ENCODE data around the gene TBCE.

TBCE gene

GRCh38 chr1:235425357-235425756 lies 58.1 kb downstream of the TBCE start:
- Histone ChIP-seq H3K9me3 (no peaks in the 10 kb centered on the region), H3K27me3 (no peaks in the 10 kb centered on the region), H3K4me1 (ENCODE audit: control insufficient read depth in 1 of 2, insufficient read depth in 1 of 2, low read depth in 1 of 2, low read length in 1 of 2) (no peaks in the 10 kb centered on the region), H3K27ac (no peak overlapping the region), H3K4me3 (ENCODE audit: low read depth in 1 of 2, low read length in 1 of 2) (no peak overlapping the region), H3K36me3 (peaks cover 3% of the 10 kb centered on the region)
- TF ChIP-seq CTCF (IDR thresholded peaks at IDR 0.05): no peak

GRCh38 chr1:235426143-235426542 lies 58.9 kb downstream of the TBCE start:
- H3K36me3 ChIP-seq: peaks cover 3% of the 10 kb centered on the region
- no peaks in the 10 kb centered on the region for H3K4me1 ChIP-seq (ENCODE audit: control insufficient read depth in 1 of 2, insufficient read depth in 1 of 2, low read depth in 1 of 2, low read length in 1 of 2)
- no peak overlapping the region for H3K27ac ChIP-seq
- no peaks in the 10 kb centered on the region for H3K9me3 ChIP-seq
- H3K4me3 ChIP-seq (ENCODE audit: low read depth in 1 of 2, low read length in 1 of 2): no peak overlapping the region
- H3K27me3 ChIP-seq: no peaks in the 10 kb centered on the region
- no peak for TF ChIP-seq CTCF (IDR thresholded peaks at IDR 0.05)

GRCh38 chr1:235426680-235427079 lies 59.5 kb downstream of the TBCE start:
- no peak overlapping the region for H3K4me3 ChIP-seq (ENCODE audit: low read depth in 1 of 2, low read length in 1 of 2)
- TF ChIP-seq CTCF (IDR thresholded peaks at IDR 0.05): no peak
- H3K27ac ChIP-seq: no peak overlapping the region
- no peaks in the 10 kb centered on the region for H3K9me3 ChIP-seq
- no peaks in the 10 kb centered on the region for H3K27me3 ChIP-seq
- no peaks in the 10 kb centered on the region for H3K4me1 ChIP-seq (ENCODE audit: control insufficient read depth in 1 of 2, insufficient read depth in 1 of 2, low read depth in 1 of 2, low read length in 1 of 2)
- H3K36me3 ChIP-seq: peaks cover 3% of the 10 kb centered on the region

GRCh38 chr1:235427447-235427846 lies 60.2 kb downstream of the TBCE start:
- peaks cover 3% of the 10 kb centered on the region for H3K36me3 ChIP-seq
- H3K27ac ChIP-seq: no peak overlapping the region
- H3K27me3 ChIP-seq: no peaks in the 10 kb centered on the region
- H3K4me1 ChIP-seq (ENCODE audit: control insufficient read depth in 1 of 2, insufficient read depth in 1 of 2, low read depth in 1 of 2, low read length in 1 of 2): no peaks in the 10 kb centered on the region
- H3K4me3 ChIP-seq (ENCODE audit: low read depth in 1 of 2, low read length in 1 of 2): no peak overlapping the region
- no peak for TF ChIP-seq CTCF (IDR thresholded peaks at IDR 0.05)
- no peaks in the 10 kb centered on the region for H3K9me3 ChIP-seq

- TF ChIP-seq CTCF (IDR thresholded peaks at IDR 0.05): no peak
- Histone ChIP-seq H3K27ac (no peak overlapping the region), H3K9me3 (no peaks in the 10 kb centered on the region)
Observed at GRCh38 chr1:235429143-235429542, 61.9 kb downstream of the TBCE start.

GRCh38 chr1:235430991-235431390 lies 63.8 kb downstream of the TBCE start:
- H3K4me1 ChIP-seq (ENCODE audit: control insufficient read depth in 1 of 2, insufficient read depth in 1 of 2, low read depth in 1 of 2, low read length in 1 of 2): no peaks in the 10 kb centered on the region
- no peak for TF ChIP-seq CTCF (IDR thresholded peaks at IDR 0.05)
- peaks cover 25% of the 10 kb centered on the region for H3K36me3 ChIP-seq

More at GRCh38 chr1:235429143-235429542, 61.9 kb downstream of the TBCE start:
- no peak overlapping the region for H3K4me3 ChIP-seq (ENCODE audit: low read depth in 1 of 2, low read length in 1 of 2)
- peaks cover 14% of the 10 kb centered on the region for H3K36me3 ChIP-seq
- no peaks in the 10 kb centered on the region for H3K4me1 ChIP-seq (ENCODE audit: control insufficient read depth in 1 of 2, insufficient read depth in 1 of 2, low read depth in 1 of 2, low read length in 1 of 2)
- H3K27me3 ChIP-seq: no peaks in the 10 kb centered on the region

More at GRCh38 chr1:235430991-235431390, 63.8 kb downstream of the TBCE start:
- Histone ChIP-seq H3K4me3 (ENCODE audit: low read depth in 1 of 2, low read length in 1 of 2) (no peak overlapping the region), H3K27ac (no peak overlapping the region), H3K9me3 (no peaks in the 10 kb centered on the region), H3K27me3 (no peaks in the 10 kb centered on the region)
